Forelimb muscle (tissue), 1 donor: ENCODE results near the gene EML4. TPM values are rescaled to one million over a fixed set of nuclear protein-coding genes. Genes with fewer than 3 reads are reported as not detected.
A peak's percentile ranks its signal among the peaks of the same experiment; 100 is the strongest.
"Not testable (repeated sequence)": the region's sequence is repeated elsewhere in the genome, so short reads cannot be mapped to it uniquely, and the experiment has no call there.

ENCODE experiments used
- DNase-seq: peaks from one replicate; pipeline ENCODE4 v3.0.0-alpha.2; 2013; ENCODE audit warnings: low read depth
- polyA plus RNA-seq: library from polyadenylated mRNA; unstranded; fragments of 120-200 nt; gene quantifications from one replicate; pipeline ENCODE4 v1.2.1, GENCODE V29; 2013; ENCODE audit not compliant: insufficient read length

Gene EML4, protein sequence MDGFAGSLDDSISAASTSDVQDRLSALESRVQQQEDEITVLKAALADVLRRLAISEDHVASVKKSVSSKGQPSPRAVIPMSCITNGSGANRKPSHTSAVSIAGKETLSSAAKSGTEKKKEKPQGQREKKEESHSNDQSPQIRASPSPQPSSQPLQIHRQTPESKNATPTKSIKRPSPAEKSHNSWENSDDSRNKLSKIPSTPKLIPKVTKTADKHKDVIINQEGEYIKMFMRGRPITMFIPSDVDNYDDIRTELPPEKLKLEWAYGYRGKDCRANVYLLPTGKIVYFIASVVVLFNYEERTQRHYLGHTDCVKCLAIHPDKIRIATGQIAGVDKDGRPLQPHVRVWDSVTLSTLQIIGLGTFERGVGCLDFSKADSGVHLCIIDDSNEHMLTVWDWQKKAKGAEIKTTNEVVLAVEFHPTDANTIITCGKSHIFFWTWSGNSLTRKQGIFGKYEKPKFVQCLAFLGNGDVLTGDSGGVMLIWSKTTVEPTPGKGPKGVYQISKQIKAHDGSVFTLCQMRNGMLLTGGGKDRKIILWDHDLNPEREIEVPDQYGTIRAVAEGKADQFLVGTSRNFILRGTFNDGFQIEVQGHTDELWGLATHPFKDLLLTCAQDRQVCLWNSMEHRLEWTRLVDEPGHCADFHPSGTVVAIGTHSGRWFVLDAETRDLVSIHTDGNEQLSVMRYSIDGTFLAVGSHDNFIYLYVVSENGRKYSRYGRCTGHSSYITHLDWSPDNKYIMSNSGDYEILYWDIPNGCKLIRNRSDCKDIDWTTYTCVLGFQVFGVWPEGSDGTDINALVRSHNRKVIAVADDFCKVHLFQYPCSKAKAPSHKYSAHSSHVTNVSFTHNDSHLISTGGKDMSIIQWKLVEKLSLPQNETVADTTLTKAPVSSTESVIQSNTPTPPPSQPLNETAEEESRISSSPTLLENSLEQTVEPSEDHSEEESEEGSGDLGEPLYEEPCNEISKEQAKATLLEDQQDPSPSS
- polyA plus RNA-seq = 31.7 TPM

DNA sequence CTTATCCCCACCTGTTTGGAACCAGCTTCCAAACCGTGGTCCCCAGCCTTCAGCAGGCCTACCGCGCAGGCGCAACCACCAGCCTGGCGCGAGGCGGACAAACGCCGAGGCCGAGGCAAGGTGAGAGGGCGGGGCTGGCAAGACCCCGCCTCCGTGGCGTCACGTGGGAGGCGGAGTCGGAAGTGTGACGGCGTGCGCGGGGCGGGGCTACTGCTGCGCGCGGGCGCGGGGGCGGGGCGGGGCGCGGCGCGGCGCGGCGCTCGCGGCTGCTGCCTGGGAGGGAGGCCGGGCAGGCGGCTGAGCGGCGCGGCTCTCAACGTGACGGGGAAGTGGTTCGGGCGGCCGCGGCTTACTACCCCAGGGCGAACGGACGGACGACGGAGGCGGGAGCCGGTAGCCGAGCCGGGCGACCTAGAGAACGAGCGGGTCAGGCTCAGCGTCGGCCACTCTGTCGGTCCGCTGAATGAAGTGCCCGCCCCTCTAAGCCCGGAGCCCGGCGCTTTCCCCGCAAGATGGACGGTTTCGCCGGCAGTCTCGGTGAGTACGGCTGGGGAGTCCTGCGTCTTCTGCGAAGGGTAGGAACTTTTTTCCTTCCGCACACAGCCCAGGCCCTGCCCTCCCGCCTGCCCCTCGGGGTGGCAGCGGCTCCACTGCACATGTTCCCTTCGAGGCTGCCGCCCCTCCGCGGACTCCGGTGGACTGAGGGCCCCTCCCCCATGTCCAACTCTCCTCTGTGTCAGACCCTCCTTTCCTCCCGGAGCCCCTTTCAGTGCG, at the start of gene EML4:
Gene EML4 (plus strand): TSS at position 254 of the 774 bp plus-strand sequence. CDS start 259 bp downstream, at position 513.
- DNase-seq = peak; percentile 66

DNA sequence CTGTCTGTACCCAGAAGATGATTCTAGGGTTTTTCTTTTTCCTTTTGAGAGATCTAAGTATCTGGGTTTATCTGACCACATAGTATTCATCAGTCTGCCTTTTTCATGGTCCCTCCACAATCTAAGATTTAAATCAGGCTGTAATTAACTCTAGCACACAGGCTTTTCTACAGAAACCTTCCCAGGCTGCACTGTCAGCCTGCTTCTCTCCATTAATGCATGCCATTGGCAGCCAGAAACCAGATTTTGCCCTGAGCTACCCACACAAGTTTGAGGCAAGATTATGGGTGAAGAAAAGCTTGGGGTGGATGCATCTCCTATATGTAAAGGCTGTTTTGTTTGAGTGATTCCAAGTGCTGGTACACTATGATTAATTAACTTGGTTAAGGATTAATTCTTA, 45.7 kb upstream of the EML4 start:
- DNase-seq = no peak

DNA sequence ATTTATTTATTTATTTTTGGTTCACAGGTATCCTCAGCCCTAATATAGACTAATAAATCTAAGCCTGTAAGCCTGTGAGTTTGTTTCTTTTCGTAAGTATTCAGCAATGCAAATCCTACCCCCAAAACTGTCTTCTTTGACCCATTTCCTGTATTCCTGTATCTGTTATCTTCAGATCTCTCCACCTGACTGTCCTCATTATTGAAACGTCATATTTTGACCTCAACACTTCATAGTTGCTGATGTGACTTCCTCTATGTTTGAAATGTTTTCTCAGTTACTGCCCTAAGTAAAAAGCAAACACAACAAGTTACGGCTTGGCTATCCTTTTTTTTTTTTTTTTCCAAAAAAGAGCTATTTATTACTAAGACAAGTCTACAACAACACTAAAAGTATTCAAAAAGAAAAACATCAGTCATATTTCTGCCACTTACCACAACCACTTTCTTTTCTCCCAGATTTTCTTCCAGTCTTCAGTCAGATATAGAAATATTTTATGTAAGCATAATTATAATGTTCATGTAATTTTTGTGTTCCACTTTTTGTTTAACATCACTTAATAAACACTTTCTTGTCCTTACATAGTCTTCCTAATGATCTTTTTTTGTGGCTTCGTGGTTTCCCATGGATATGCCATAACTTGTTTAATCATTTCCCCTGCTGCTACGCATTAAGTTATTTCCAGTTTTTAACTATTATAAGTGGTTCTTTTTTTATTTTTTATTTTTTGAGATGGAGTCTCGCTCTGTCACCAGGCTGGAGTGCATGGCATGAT, 45.0 kb upstream of the EML4 start:
- no peak for DNase-seq

DNA sequence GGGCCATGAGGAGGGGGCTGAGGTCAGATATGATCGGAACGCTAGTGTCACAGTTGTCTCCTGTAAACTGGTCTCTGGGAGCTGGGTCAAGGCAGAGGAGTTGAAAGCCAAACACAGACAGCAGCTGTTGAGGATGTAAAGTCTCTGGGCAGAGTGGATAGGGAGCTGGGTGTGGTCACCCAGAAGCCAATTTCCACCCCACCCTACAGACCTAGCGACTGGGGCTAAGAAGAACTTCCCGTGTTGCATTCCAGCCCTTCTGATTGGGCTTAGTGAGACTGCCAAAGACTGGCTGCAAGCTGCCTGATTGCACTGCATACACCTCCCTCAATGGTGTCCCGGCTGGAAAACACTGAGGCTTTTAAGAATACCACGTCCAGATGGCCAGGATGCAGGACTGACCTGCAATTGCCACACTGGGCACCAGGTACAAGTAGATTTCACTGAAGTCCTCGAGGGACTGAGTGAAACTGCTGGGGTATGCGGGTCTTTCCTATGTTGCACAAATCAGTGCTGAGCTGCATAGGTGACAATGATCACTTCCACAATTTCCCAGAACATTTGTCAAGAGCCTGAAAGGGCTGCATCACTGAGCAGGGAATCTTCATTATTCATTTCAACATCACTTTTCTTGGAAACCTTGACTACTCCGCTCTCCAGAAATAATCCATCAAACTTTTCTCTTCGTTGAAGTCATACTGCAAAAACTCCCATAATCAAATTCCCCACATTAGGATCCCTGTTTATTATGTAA, 43.1 kb upstream of the EML4 start:
- DNase-seq = no peak

DNA sequence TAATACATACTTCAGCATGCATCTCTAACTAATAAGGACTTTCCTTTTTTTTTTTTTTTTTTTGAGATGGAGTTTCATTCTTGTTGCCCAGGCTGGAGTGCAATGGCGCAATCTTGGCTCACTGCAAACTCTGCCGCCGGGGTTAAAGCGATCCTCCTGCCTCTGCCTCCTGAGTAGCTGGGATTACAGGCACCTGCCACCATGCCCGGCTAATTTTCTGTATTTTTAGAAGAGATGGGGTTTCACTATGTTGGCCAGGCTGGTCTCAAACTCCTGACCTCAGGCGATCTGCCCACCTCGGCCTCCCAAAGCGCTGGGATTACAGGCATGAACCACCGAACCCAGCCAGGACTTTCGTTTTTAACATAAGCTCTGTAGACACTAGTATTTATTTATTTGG, 42.3 kb upstream of the EML4 start:
- not testable (repeated sequence) for DNase-seq

DNA sequence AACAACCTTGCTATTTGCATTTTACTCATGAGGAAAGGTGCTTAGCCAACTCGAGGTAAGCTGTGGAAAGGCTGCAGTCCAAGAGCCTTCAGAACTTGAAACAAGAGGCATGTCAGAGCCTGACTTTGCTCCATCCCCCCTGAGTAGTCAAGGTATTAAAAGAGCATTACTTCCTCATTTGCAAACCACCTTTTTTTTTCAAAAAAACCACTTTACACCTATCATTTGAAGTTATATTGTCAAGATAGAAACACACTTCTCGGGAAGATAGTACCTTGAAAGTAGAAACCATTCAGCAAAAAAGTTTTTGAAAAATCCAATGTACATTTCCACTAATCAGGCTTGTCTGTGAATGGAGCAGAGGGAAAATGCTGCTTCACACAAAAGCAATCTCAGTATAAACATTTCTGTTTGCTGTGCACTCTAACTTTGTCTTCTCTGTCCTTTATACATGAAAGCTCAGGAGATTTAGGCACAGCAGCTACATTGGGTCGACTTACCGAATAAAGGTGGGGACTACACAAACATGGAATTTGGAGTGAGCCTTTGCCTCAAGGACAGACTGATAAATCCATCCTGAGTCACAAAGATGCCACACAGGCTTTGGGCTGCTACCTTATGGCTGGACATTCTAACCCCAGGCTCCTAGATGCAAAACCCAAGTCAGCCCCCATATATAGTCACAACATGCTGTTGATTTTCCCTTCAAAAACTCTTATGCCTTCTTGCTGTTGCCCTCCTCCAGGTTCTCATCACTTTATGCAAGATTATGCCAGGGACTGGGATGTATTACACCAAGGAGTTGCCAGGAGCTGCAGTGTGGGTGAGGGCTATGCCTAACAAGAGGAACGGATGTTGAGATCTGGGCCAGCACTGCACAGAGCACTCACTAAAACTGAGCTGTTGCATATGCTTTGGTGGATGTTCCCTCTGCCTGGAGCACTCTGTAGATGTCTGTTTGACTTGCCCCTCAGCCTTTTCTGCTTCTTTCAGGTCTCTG, 41.4 kb upstream of the EML4 start:
- DNase-seq = no peak

DNA sequence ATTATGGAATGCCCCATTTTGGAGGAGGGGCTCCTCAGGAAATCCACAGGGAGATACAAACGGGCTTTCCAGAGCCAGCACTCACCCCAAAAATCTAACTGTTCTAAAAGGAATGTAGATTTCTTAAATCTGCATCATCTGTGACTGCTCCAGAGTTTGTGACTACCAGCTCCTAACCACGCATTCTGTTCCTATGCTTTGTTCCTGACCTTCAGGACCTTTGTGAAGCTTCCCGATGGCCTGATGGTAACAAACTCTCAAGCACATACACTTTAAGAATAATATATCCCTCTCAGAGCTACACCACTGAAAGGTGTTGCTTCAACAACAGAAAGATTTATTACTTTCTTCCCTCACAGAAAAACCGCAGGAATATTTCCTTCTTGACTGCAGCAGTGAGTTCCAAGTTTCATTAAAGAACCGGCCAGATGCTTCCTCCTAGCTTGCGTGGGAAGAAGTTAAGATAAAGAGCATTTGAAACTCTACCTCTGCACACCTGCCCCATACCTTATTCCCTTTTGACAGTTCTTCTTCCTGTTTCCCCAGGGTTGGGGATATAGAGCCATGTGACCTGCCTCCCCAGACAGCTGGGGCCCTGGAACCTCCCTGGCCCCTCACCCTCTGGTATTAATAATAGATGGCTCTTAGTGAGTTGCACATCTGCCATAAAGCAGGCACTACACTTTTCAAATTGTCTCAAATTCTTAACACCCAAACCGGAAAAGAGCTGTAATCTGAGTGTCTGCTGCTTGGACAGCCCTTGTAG, 40.2 kb upstream of the EML4 start:
- no peak for DNase-seq

DNA sequence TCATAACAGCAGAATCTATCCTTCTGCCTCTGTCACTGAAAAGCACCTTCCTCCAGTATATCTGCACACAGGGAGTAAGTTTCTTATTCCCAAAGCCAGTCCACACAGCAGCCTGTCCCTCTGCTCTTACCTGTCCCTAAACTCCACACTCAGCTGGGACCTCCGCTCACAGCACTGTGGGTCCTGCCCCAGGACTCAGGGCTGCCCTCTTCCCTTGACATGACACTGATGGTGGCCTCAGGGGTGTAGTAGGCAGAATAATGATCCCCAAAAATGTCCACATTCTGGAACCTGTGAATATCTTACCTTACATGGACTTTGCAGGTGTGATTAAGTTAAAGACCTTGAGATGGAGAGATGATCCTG, 39.7 kb upstream of the EML4 start:
- no peak for DNase-seq

DNA sequence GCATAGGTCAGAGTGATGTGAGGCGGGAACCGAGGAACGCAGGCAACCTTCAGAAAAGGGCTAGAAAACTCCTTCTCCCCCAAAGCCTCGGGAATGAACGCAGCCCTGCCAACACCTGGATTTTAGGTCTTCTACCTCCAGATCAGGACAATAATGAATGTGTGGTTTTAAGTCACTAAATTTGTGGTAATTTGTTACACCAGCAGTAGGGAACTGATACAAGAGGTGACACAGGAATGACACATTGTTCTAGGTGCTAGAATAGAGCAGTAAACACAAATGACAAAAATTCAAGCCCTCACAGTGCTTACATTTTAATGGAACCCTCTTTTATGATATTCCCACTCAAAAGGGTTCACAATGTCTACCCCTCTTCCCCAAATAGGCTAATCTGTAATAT, 39.2 kb upstream of the EML4 start:
- no peak for DNase-seq

DNA sequence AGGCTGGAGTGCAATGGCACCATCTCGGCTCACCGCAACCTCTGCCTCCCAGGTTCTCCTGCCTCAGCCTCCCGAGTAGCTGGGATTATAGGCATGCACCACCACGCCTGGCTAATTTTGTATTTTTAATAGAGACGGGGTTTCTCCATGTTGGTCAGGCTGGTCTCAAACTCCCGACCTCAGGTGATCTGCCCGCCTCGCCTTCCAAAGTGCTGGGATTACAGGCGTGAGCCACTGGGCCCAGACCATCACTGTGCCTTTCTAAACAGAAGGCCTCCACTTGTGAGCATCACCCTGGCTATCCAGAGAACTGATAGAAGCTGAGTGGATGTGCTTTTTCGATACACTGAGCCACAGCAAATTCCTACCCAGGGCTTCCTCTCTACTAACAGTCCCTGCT, 38.3 kb upstream of the EML4 start:
- DNase-seq = not testable (repeated sequence)

DNA sequence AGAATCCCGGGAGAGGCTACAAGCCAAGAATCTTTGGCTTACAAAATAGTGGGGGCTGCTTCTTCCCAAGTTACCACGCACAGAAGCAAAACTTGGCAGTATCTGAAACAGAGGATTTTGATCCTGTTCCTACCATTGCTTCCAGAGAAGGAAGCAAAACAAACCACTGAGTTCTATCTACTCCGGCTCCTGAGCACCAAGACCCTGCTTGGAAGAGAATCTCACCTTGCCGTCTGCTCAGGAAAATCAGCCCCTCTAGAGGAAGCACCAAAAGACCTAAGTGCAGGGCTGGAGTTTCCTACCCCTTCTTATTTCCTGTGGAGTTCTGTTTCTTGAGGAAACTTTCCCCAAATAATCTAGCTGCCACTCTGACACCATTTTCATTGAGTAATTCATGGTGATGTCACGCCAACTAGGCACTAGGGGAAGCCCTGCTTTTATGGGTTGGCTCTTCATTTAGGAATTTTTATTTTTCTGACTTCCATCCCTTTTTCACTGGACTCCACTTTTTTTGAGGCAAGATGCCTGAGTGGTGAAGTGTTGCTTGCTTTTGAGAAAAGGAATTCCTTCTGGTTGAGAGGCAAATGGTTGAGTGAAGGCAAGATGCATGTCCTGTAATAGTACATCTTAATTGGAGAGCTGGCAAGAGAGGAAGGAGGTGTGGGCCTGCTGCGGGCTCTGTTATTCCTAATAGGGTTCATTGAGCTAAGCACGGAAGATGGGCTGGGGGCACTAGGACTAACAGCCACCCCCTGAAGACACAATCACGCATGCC, 36.8 kb upstream of the EML4 start:
- DNase-seq = no peak

DNA sequence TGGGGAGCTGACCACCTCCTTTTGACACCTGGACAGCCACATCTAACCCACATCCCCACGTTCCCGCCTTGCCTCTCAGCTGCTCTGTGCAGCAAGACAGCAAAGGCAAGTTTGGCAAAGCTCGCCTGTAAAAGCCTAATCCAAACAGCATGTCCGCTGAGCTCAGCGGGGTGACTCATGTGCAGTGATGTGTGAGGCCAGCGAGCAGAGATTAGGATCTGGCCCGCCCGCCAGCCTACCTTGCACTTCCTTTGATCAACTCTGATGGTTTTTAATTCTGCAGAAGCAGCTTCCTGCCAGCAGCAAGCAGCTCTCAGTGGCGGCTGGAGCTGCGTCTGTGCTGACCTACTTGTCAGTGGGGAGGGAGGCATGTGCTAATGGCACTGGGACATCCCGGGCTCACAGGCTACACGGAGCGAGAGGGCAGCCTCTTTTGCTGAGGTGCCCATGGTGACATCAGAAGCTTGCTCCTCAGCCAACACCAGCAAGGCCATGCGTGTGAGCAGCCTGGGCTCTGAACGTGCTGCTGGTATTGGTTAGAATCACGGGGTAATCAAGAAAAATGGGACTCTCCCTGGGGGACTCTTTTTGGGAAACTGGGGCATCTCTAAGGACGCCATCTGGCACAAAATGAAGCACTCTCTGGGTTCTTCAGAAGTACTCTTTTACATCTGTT, 36.0 kb upstream of the EML4 start:
- DNase-seq = no peak

DNA sequence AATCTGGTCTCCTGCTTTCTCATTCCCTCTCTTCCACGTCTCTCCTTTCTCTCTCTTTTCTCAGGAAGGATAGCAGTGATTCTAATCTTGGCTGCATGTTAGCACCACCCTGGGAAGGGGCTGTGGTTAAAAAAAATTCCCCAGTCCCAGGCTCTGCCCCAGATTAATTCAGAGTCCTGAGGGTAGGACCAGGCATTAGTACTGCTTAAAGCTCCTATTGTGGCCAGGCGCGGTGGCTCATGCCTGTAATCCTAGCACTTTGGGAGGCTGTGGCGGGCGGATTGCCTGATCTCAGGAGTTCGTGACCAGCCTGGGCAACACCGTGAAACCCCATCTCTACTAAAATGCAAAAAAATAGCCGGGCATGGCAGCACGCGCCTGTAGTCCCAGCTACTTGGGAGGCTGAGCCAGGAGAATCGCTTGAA, 35.4 kb upstream of the EML4 start:
- DNase-seq = no peak

DNA sequence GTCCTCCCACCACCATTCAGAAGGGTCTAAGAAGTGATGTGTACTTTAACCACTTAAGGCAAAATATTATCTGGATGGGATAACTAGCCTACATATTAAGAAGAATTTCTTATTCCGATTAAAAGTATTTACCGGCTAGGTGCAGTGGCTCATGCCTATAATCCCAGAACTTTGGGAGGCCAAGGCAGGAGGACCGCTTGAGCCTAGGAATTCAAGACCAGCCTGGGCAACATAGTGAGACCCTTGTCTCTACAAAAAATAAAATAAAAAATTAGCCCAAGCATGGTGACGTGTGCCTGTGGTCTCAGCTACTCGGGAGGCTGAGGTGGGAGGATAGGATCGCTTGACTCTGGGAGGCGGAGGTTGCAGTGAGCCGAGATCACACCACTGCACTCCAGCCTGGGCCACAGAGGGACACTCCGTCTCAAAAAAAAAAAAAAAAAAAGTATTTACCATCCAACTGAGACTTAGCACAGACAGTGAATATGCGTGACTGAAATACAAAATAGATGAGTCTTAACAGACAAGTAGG, 34.7 kb upstream of the EML4 start:
- DNase-seq = not testable (repeated sequence)

DNA sequence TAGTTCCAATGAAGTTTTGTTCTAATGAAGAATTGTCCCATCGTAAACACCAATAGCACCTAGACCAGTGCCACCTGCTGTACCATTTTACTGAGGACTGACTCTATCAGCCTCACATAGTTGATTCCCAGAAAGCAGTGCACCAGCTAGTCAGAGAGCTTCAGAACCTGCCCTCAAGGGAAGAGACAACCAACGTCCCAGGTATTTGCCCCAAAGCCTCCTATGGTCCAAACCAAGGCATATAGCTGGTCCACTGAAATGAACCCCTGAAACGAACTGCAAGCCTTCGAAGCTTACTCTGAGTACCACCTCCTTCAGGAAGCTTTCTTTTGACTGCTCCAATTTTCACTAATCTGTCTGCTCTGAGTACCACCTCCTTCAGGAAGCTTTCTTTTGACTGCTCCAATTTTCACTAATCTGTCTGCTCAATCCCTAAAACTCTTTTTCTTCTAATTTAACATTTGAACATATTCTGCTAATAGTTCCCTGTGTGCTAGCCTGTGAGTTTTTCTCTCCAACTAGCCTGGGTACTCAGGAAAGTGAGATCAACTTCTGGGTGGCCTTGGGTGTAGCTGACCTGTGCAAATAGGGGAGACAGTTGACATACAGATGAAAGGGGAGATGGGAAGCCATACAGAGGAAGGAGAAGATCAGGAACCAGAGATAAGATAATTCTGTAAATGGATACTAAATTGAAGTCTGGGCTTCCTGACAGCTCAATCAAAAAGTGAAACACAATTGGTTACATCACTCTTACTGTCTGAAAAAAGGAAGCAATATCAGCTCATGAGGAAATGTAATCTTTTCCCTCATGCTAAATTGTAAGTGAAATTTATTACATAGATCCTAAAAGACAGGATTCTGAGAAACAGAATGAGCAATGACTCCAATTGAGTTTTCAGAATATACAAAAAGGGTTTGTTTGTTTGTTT, 33.5 kb upstream of the EML4 start:
- DNase-seq = no peak

DNA sequence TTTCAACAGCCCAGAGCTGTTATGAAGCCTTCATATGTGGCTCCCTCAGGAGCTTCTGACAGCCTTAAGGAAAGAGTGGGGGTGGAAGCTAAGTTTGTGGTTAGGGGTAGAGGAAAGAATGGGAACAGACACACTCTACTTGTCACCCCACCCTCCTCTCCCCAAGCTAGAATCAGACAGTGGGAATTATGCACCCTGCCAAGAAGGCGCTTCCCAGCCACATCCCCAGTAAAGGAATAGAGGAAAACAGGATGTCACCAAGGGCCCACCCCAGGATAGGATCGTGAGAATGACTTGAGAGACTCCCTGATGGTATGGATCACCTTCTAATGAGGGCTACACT, 32.4 kb upstream of the EML4 start:
- DNase-seq = no peak
